PC-9 (cell line): ENCODE results near the gene GAN.

ENCODE experiments used
- CTCF ChIP-seq: fragments of 200-600 bp; sonication (generic); conservative IDR thresholded peaks from 2 replicates; pipeline ENCODE4 v1.6.1; 2017; ENCODE audit warnings: mixed run types, antibody characterized with exemption, mild to moderate bottlenecking, moderate library complexity
- EZH2 ChIP-seq: fragments of 200-600 bp; sonication (generic); IDR thresholded peaks from 2 replicates; pipeline ENCODE4 v1.8.0; 2017; ENCODE audit warnings: antibody characterized with exemption, low read depth

- no peak for TF ChIP-seq CTCF
- TF ChIP-seq EZH2 = no peak
Measured at GRCh38 chr16:81431554-81432353, 117.0 kb downstream of the GAN start.
